ENCODE results near the gene BRINP3. TPM values are rescaled to one million over a fixed set of nuclear protein-coding genes. Genes with fewer than 3 reads are reported as not detected.

Gene BRINP3
- total and polyA plus RNA-seq, 2 donors (not counting 3 experiments of a cell fraction or from before 2014, with no cell fraction given) = not detected

GRCh38 chr1:190250368-190250767 lies 227.3 kb downstream of the BRINP3 start:
- no peaks in the 10 kb centered on the region for H3K4me1 ChIP-seq (ENCODE audit: control insufficient read depth, extremely low read depth, insufficient read depth, low read length)
- H3K36me3 ChIP-seq (ENCODE audit: control insufficient read depth in 2 of 2, extremely low read depth in 1 of 2, insufficient read depth in 2 of 2, low read length in 2 of 2) = no peaks in the 10 kb centered on the region
- H3K9me1 ChIP-seq (replicated peaks; ENCODE audit: control insufficient read depth, extremely low read depth, insufficient read depth, low read length) = no peaks in the 10 kb centered on the region
- H3K27ac ChIP-seq (ENCODE audit: insufficient read depth, low read depth, low read length) = no peak overlapping the region
- H3K9ac ChIP-seq (replicated peaks; ENCODE audit: extremely low read depth, insufficient read depth, low read length) = no peak overlapping the region
- no peak overlapping the region for H2AFZ ChIP-seq (ENCODE audit: low read depth, low read length)
- FAIRE-seq = no peak
- no peaks in the 10 kb centered on the region for H3K79me2 ChIP-seq (ENCODE audit: control insufficient read depth, insufficient read depth, low read length)
- ChIA-PET POLR2A (interaction anchor here (0.7 kb wide), 1 partner anchor 9 kb away, joined by 3 read pairs; no protein-coding TSS in a partner anchor), CTCF (no interaction called here)
- no peaks in the 10 kb centered on the region for H3K9me3 ChIP-seq (replicated peaks; ENCODE audit: control insufficient read depth, insufficient read depth, low read length)
- no peak overlapping the region for H3K4me2 ChIP-seq (ENCODE audit: insufficient read depth, low read length)
- no peak for TF ChIP-seq GATA2 (IDR thresholded peaks at IDR 0.05; ENCODE audit: insufficient read depth, insufficient read length, low read depth, low read length)
- no peak for TF ChIP-seq CTCF (IDR thresholded peaks at IDR 0.05; ENCODE audit: extremely low read depth in 1 of 2, insufficient read depth in 1 of 2, low read depth in 1 of 2, low read length in 2 of 2)
- no peak for TF ChIP-seq FOS (IDR thresholded peaks at IDR 0.05; ENCODE audit: borderline replicate concordance, insufficient read depth, low read length)
- no peak for TF ChIP-seq POLR2AphosphoS5 (IDR thresholded peaks at IDR 0.05; ENCODE audit: insufficient read depth, low read depth, low read length)
- no peak for TF ChIP-seq MAX (IDR thresholded peaks at IDR 0.05; ENCODE audit: insufficient read depth, insufficient read length)
- no peak for TF ChIP-seq JUN (IDR thresholded peaks at IDR 0.05; ENCODE audit: borderline replicate concordance, insufficient read depth, insufficient read length, low read depth)
- no peak for TF ChIP-seq MYC (IDR thresholded peaks at IDR 0.05; ENCODE audit: low read depth, low read length)
- no peak for TF ChIP-seq POLR2A (IDR thresholded peaks at IDR 0.05; ENCODE audit: low read depth, low read length)
- TF ChIP-seq EZH2 (IDR thresholded peaks at IDR 0.05; ENCODE audit: borderline replicate concordance, low read depth, low read length, severe bottlenecking) = no peak
- intact Hi-C loops (cut with micrococcal nuclease) (no loop called here), dilution Hi-C loops (cut with MboI; ENCODE audit: extremely low pct_ligation_motif_present, low sequenced_read_pairs) (no loop called here)
- H3K4me3 ChIP-seq (replicated peaks in 1 of 3; ENCODE audit: insufficient read depth in 1 of 3, low read depth in 1 of 3, low read length in 3 of 3) = no peak overlapping the region
- no peak for DNase-seq (ENCODE audit: low read depth, low spot score)
- no TSS peak for BruUV-seq (replicated peaks)
- no peaks in the 10 kb centered on the region for H3K27me3 ChIP-seq (ENCODE audit: control insufficient read depth in 2 of 2, insufficient read depth in 2 of 2, low read length in 2 of 2)
- H4K20me1 ChIP-seq (replicated peaks; ENCODE audit: control insufficient read depth, extremely low read depth, insufficient read depth, low read length) = no peaks in the 10 kb centered on the region

All from endothelial cell of umbilical vein (primary cell).